Ascending aorta (tissue), 2 donors: ENCODE results near the gene GGNBP2. TPM values are rescaled to one million over a fixed set of nuclear protein-coding genes. Genes with fewer than 3 reads are reported as not detected.

ENCODE experiments used
- DNase-seq, 2 donors: peaks; one replicate each; pipeline ENCODE4 v3.0.0-alpha.2; 2019; ENCODE audit warnings: low spot score in 2 of 2
- H3K27ac ChIP-seq, 2 donors: fragments of 200-600 bp; sonication (generic); one replicate each; pipeline ENCODE4 v1.5.1; 2016 to 2017; ENCODE audit warnings: mild to moderate bottlenecking in 1 of 2
- H3K27me3 ChIP-seq: fragments of 200-600 bp; sonication (generic); one replicate; pipeline ENCODE4 v1.5.1; 2017
- H3K36me3 ChIP-seq, 2 donors: fragments of 200-600 bp; sonication (generic); one replicate each; pipeline ENCODE4 v1.5.1; 2016
- H3K4me1 ChIP-seq, 2 donors: fragments of 200-600 bp; sonication (generic); one replicate each; pipeline ENCODE4 v1.5.1; 2016 to 2017; ENCODE audit warnings: mild to moderate bottlenecking in 1 of 2
- H3K4me3 ChIP-seq, 2 donors: fragments of 200-600 bp; sonication (generic); one replicate each; pipeline ENCODE4 v1.5.1; 2016 to 2017; ENCODE audit warnings: mild to moderate bottlenecking in 1 of 2
- H3K9me3 ChIP-seq, 2 donors: fragments of 200-600 bp; sonication (generic); one replicate each; pipeline ENCODE4 v1.5.1; 2016
- intact Hi-C: fragments of 100-400 bp; cut with DNase I; formaldehyde crosslinking; loops from one replicate; pipeline ENCODE4 v1.15.1; 2023
- total RNA-seq: library from RNA; depleted of rRNA; stranded (reverse); fragments of >200 nt; gene quantifications from one replicate; pipeline ENCODE4 v1.1.0, GENCODE V29; 2016
- TF ChIP-seq, protein P1 (sequence below), 3 experiments: fragments of 200-600 bp in 2 of 3; fragments of 450-650 bp in 1 of 3; sonication (generic) in 2 of 3; IDR thresholded peaks; one replicate each; pipeline ENCODE4 v1.5.1; 2016 to 2019; ENCODE audit warnings: antibody characterized with exemption in 3 of 3, mild to moderate bottlenecking in 1 of 3, moderate library complexity in 1 of 3

GGNBP2 gene, protein sequence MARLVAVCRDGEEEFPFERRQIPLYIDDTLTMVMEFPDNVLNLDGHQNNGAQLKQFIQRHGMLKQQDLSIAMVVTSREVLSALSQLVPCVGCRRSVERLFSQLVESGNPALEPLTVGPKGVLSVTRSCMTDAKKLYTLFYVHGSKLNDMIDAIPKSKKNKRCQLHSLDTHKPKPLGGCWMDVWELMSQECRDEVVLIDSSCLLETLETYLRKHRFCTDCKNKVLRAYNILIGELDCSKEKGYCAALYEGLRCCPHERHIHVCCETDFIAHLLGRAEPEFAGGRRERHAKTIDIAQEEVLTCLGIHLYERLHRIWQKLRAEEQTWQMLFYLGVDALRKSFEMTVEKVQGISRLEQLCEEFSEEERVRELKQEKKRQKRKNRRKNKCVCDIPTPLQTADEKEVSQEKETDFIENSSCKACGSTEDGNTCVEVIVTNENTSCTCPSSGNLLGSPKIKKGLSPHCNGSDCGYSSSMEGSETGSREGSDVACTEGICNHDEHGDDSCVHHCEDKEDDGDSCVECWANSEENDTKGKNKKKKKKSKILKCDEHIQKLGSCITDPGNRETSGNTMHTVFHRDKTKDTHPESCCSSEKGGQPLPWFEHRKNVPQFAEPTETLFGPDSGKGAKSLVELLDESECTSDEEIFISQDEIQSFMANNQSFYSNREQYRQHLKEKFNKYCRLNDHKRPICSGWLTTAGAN
- 26.5 TPM for total RNA-seq

DNA sequence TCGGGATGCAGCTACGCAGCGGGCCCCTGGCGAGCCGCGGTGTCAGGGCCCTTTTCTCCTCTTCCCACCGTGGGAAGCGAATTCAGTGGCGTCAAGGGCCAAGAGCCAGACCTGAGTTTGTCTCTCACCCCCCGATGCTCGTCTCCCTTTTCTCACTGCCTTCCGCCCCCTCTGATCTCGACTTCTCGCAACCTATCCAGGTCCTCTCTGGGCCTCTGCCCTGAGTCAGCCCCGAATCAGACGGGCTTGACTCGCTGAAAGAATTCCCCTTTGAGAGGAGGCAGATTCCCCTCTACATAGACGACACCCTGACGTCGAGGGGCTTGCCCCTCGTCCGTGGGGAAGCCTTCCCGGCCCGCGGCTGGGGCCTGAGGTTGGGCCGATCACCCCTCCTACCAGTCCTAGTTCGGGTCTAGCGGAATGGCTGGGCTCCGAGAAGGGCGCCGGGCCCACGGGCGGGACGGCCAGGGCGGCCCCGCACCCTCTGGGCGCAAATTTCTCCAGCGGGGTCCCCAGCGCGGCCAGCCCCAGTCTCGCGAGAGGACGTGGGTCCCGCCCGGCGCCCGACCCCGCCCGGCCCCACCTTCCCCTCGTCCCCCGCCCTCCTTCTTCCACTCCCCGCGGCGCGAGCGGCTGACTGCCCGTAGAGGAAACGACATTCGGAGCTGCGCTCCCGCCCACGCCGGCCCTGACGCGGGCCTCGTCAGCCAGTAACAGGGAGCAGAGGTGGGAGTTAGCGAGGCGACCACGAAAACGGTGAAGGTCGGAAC is at the start of gene GGNBP2:
GGNBP2 (plus strand) TSS at position 613 of the 770 bp plus-strand sequence. CDS start 806 bp downstream, outside the sequence.
- H3K27ac ChIP-seq, result peak within 1 kb of the TSS; percentile 99 to 100
- peak within 1 kb of the TSS; percentile 95 to 98 for H3K4me3 ChIP-seq
- H3K27me3 ChIP-seq, result no peaks in the 10 kb centered on the region
- DNase-seq, result peak; percentile 47 to 93
- intact Hi-C loops, result loop anchor here (1.0 to 5.0 kb wide), 5 partner anchors 9 to 813 kb away; partner anchors contain the start of genes AATF, DHRS11 and MRM1
- peaks cover 0 to 5% of the 10 kb centered on the region in 2 donors for H3K36me3 ChIP-seq
- TF ChIP-seq, protein P1, sequence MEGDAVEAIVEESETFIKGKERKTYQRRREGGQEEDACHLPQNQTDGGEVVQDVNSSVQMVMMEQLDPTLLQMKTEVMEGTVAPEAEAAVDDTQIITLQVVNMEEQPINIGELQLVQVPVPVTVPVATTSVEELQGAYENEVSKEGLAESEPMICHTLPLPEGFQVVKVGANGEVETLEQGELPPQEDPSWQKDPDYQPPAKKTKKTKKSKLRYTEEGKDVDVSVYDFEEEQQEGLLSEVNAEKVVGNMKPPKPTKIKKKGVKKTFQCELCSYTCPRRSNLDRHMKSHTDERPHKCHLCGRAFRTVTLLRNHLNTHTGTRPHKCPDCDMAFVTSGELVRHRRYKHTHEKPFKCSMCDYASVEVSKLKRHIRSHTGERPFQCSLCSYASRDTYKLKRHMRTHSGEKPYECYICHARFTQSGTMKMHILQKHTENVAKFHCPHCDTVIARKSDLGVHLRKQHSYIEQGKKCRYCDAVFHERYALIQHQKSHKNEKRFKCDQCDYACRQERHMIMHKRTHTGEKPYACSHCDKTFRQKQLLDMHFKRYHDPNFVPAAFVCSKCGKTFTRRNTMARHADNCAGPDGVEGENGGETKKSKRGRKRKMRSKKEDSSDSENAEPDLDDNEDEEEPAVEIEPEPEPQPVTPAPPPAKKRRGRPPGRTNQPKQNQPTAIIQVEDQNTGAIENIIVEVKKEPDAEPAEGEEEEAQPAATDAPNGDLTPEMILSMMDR (IDR thresholded peaks at IDR 0.05), result peak in 1 of 3 experiments; percentile 3
- H3K4me1 ChIP-seq, result peaks cover 16 to 32% of the 10 kb centered on the region in 2 donors
- no peaks in the 10 kb centered on the region for H3K9me3 ChIP-seq

DNA sequence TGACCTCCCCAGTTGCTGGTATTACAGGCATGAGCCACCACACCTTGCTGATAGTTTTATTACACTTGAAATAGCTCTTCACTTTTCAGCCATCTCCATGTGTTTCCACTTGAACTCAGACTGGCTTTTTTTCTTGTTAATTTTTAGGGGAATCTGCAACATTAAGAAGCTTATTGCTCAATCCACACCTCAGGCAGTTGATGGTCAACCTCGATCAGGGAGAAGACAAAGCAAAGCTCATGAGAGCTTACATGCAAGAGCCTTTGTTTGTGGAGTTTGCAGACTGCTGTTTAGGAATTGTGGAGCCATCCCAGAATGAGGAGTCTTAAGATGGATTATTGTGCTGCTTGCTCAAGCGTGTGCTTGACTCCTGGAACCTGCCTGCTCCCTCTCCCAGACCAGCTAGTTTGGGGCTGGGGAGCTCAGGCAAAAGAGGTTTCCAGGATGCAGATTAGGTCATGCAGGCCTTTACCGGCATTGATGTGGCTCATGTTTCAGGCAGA is 49.6 kb upstream of the GGNBP2 start:
- H3K4me1 ChIP-seq, result no peaks in the 10 kb centered on the region
- no peaks in the 10 kb centered on the region for H3K9me3 ChIP-seq
- DNase-seq, result peak in 1 of 2 donors; percentile 40
- TF ChIP-seq, protein P1 (IDR thresholded peaks at IDR 0.05), result no peak
- peaks cover 62 to 63% of the 10 kb centered on the region in 2 donors for H3K36me3 ChIP-seq
- intact Hi-C loops, result no loop called here
- no peak overlapping the region for H3K4me3 ChIP-seq
- no peaks in the 10 kb centered on the region for H3K27me3 ChIP-seq
- no peak overlapping the region for H3K27ac ChIP-seq

DNA sequence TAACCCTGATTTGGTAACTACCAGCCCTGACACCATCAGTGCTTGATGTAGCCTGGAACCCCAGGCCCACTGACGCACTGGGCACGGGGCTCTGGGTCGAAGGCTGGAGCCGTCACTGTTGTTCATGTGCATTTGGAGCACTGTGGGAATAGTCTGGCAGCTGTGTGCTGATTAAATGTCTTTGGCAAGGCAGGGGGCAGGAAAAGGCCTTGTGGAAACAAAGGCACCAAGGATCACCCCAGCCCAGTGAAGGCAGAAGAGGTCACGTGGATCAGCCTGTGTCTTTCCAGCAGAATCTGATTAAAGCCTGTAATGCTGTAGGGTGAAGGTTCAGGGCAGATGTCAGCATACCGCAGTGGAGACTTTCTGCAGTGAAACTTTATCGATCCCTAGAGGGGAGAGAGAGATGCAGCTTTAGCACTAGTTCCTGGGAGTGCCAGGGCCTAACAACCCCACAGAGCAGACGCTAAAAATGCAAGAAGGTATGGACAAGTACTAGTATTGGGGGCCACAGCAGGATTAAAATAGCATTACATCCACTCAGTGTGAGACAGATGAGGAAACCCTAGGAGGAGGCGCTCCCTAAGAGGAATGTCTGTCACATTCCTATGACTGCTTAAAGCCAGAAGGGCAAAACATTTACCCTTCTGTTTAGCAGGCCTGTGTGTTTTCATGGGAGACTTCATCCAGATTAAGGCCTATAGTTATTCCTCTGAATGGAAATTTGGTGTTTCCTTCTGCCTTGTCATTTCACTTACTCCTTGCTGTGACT is 48.5 kb upstream of the GGNBP2 start:
- no peaks in the 10 kb centered on the region for H3K4me1 ChIP-seq
- no peak overlapping the region for H3K4me3 ChIP-seq
- DNase-seq, result no peak
- TF ChIP-seq, protein P1 (IDR thresholded peaks at IDR 0.05), result no peak
- no peaks in the 10 kb centered on the region for H3K27me3 ChIP-seq
- H3K9me3 ChIP-seq, result no peaks in the 10 kb centered on the region
- intact Hi-C loops, result no loop called here
- no peak overlapping the region for H3K27ac ChIP-seq
- peaks cover 62 to 73% of the 10 kb centered on the region in 2 donors for H3K36me3 ChIP-seq

DNA sequence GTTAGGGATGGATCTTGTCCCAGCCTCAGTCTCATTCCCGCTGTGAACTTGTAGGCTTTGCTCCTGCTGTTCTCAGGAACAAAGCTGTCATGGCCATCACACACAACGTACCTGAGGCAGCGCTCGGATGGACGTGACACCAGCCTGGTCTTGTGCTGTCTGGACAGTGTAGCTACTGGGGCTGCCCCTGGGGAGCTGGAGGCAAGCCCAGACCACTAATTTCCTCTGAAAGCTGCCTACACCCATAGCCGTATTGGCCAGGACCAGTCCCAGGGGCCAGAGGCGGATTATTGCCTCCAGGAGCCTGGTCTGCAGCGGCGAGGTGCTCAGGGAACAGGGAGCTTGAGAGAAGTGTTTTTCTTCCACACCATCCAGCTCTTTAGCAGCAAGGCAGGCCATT is 46.6 kb upstream of the GGNBP2 start:
- intact Hi-C loops, result no loop called here
- DNase-seq, result no peak
- Histone ChIP-seq H3K9me3 (no peaks in the 10 kb centered on the region), H3K27ac (no peak overlapping the region), H3K4me3 (no peak overlapping the region), H3K4me1 (no peaks in the 10 kb centered on the region), H3K27me3 (no peaks in the 10 kb centered on the region), H3K36me3 (peaks cover 51 to 74% of the 10 kb centered on the region in 2 donors)
- TF ChIP-seq, protein P1 (IDR thresholded peaks at IDR 0.05), result no peak
